Upper lobe of left lung (tissue), 4 donors: ENCODE data around the gene LRP8.

Source experiments
- POLR2A ChIP-seq, 4 donors: fragments of 450-650 bp; IDR thresholded peaks; one replicate each; pipeline ENCODE4 v1.5.1; 2016 to 2017; ENCODE audit warnings: antibody characterized with exemption in 4 of 4, mild to moderate bottlenecking in 2 of 4
- TF ChIP-seq, protein P1 (sequence below), 6 experiments: fragments of 450-650 bp in 4 of 6; fragments of 200-600 bp in 2 of 6; sonication (generic) in 2 of 6; IDR thresholded peaks; one replicate each; pipeline ENCODE4 v1.5.1; 2016 to 2019; ENCODE audit warnings: antibody characterized with exemption in 6 of 6

DNA sequence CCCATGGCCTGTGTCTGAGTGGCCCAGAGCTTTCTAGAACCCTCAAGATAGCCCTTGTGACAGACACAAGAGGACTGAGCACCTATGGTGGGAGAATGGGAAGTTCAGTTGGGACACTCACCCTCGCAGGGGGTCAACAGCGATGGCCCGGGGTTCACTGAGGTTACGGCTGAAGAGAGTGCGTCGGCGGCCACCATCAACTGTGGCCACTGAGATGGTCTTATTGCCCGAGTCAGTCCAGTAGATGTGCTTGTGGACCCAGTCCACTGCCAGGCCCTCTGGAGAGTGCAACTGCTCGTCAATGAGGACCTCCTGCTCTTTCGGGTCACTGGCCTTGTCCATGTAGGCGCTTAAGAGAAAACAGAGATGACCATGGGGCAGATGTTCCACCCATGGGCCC, 63.8 kb downstream of the LRP8 start:
- TF ChIP-seq, protein P1, sequence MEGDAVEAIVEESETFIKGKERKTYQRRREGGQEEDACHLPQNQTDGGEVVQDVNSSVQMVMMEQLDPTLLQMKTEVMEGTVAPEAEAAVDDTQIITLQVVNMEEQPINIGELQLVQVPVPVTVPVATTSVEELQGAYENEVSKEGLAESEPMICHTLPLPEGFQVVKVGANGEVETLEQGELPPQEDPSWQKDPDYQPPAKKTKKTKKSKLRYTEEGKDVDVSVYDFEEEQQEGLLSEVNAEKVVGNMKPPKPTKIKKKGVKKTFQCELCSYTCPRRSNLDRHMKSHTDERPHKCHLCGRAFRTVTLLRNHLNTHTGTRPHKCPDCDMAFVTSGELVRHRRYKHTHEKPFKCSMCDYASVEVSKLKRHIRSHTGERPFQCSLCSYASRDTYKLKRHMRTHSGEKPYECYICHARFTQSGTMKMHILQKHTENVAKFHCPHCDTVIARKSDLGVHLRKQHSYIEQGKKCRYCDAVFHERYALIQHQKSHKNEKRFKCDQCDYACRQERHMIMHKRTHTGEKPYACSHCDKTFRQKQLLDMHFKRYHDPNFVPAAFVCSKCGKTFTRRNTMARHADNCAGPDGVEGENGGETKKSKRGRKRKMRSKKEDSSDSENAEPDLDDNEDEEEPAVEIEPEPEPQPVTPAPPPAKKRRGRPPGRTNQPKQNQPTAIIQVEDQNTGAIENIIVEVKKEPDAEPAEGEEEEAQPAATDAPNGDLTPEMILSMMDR (IDR thresholded peaks at IDR 0.05): no peak
- TF ChIP-seq POLR2A (IDR thresholded peaks at IDR 0.05): no peak
